Stimulated activated CD4-positive, alpha-beta T cell treated with anti-CD3 and anti-CD28 coated beads, Interleukin-1b, Interleukin-23, amount 100 ng/mL, for 24 hours (primary cell): ENCODE measurements around the gene CSTA.

Experiments used
- DNase-seq, 4 experiments: peaks; one replicate each; pipeline ENCODE4 v3.0.0-alpha.2; 2020; ENCODE audit warnings: low read depth in 4 of 4, low spot score in 1 of 4

The CSTA gene

DNA sequence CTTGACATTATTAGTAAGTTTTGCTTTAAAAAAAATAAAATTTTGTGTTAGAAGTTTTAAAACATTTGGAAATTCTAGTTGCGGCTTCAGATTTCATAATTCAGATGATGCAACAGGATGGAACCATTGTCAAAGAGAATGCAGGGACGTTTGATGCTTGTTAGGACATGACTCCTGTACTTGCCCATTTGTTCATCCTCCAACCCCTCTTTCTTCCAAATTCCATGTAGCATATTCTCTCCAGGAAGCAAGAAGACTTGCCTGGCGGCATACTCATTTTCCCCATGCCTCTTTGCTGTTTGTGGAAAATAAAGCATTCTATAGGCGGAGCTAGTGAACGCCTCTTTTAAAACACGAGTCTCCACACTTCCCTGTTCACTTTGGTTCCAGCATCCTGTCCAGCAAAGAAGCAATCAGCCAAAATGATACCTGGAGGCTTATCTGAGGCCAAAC is at the start of gene CSTA:
Gene CSTA, plus strand, starts transcription at position 378 of the 453 bp plus-strand sequence. Its CDS starts 45 bp downstream, at position 423.
- no peak for DNase-seq

DNA sequence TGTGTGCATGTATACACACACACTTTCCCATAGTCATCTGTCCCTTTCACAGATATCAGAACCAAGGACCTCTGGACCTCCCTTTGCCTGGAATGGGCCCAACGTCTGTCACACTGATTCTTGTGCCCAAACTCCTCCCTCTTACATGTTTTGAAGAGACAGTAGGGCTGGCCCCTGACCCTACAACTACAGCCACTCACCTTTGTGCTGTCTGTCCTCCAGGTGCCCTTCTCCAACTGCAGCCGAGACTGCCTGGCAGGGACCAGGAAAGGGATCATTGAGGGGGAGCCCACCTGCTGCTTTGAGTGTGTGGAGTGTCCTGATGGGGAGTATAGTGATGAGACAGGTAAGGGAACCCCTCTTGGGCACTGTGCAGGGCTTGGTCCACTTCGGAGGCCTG is 43.2 kb upstream of the CSTA start:
- no peak for DNase-seq

DNA sequence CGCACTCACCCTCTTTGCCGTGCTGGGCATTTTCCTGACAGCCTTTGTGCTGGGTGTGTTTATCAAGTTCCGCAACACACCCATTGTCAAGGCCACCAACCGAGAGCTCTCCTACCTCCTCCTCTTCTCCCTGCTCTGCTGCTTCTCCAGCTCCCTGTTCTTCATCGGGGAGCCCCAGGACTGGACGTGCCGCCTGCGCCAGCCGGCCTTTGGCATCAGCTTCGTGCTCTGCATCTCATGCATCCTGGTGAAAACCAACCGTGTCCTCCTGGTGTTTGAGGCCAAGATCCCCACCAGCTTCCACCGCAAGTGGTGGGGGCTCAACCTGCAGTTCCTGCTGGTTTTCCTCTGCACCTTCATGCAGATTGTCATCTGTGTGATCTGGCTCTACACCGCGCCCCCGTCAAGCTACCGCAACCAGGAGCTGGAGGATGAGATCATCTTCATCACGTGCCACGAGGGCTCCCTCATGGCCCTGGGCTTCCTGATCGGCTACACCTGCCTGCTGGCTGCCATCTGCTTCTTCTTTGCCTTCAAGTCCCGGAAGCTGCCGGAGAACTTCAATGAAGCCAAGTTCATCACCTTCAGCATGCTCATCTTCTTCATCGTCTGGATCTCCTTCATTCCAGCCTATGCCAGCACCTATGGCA is 41.1 kb upstream of the CSTA start:
- no peak for DNase-seq

- DNase-seq, result no peak
Measured at GRCh38 chr3:122284486-122284885, 40.6 kb upstream of the CSTA start.

- no peak for DNase-seq
Measured at GRCh38 chr3:122294359-122294758, 30.7 kb upstream of the CSTA start.

GRCh38 chr3:122295266-122296062 is 29.6 kb upstream of the CSTA start:
- DNase-seq, result no peak

- no peak for DNase-seq
Measured at GRCh38 chr3:122298239-122298638, 26.8 kb upstream of the CSTA start.

DNA sequence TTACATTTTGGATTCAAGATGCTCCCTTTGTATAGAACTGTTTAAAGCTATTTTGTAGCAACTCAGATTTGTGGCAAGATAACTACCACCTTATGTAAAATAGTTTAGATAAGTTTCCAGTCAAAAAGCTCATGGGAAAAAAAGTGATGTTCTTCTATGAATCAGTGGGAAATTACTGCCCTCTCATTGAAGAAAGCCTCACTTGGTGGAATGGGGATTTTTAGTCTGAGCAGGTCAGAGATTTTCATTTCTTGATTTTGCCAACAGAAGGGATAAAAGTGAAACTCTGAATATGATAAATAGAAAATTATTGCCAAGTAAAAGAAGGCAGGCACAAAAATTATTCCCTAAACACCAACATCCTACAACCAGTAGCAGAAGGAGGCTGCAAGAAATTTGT is 25.8 kb upstream of the CSTA start:
- no peak for DNase-seq

GRCh38 chr3:122299872-122300460 is 25.1 kb upstream of the CSTA start:
- peak; percentile 6 to 22 (median 9) for DNase-seq

DNA sequence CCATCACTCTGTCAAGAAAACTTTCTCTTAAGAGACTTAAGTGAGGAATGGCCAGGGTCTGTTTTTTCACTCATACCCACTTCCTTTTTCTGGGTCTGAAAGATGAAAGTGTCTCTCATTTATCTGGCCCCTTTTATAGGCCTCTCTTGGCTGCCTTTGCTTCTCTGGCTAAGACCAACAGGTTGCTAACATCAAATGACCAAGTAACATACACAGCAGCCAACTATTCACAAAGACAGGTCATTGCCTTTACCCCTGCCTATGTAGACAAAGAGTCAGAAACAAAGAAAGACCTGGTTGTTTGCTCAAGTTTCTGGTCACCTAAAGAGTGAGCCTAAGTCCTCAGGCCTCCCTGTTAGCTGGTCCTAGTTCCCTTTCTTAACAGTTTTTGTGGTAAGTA is 24.0 kb upstream of the CSTA start:
- DNase-seq, result no peak

- DNase-seq, result no peak
Measured at GRCh38 chr3:122305818-122306621, 19.0 kb upstream of the CSTA start.

- no peak for DNase-seq
Measured at GRCh38 chr3:122306622-122306953, 18.5 kb upstream of the CSTA start.

- no peak for DNase-seq
Measured at GRCh38 chr3:122307094-122307687, 17.9 kb upstream of the CSTA start.

DNA sequence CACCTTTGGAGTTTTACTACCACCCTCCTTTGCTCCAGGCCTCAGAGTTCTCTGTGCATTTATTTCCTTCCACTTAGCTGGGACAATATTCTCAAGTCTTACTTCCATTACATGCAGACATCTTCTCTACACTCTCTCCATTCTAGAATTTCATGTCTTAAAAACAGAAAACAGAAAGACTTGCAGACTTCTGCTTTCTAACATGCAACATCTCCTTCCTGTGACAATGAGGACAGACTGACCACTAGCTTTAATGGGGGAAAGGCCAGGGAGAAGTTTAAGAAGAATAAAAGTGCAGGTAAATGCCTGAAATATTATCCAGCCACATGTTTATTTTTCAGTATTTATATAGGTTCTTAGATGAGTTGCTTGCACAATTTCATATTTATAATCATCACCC is 17.1 kb upstream of the CSTA start:
- DNase-seq, result no peak

GRCh38 chr3:122310361-122310760 is 14.7 kb upstream of the CSTA start:
- DNase-seq, result no peak

DNA sequence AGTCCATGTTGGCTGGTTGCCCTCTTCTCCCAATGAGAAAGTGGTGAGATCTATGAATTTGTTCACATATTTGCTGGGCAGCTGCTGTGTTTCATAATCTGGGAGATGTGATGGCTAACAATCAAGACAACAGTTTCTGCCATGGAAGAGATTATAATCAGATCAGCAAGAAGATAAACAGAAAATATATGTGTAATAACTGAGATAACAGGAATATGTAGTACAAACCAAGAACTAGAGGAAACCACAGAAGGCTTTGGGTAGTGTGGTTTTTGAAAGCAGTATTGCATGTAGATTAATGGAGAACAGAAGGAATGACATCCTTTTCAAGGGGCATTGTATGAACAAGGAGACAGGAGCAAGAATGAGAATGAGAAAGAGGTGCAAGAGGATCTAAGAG is 12.2 kb upstream of the CSTA start:
- DNase-seq, result no peak

DNA sequence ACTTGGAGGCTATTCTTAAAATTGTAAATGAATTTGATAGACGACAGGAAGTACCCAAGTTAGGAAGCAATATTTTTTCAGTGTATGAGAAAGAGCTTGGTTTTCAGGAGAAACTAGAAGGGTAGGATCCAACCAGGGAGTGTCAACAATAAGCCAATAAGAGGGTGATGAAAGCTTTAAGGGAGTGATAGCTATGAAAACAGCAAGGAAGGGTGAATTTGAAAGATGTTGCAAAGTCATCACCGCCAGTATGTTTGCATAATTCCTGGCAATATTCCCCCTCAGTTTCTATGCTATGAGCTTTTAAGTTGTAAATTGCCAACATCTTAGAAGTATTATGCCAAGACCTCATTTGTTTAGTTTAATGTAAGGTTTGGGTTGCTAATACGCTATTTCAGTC is 11.8 kb upstream of the CSTA start:
- DNase-seq, result no peak

- DNase-seq, result no peak
Measured at GRCh38 chr3:122314228-122314876, 10.7 kb upstream of the CSTA start.

- no peak for DNase-seq
Measured at GRCh38 chr3:122315619-122316018, 9.4 kb upstream of the CSTA start.

GRCh38 chr3:122316368-122316767 is 8.7 kb upstream of the CSTA start:
- no peak for DNase-seq

DNA sequence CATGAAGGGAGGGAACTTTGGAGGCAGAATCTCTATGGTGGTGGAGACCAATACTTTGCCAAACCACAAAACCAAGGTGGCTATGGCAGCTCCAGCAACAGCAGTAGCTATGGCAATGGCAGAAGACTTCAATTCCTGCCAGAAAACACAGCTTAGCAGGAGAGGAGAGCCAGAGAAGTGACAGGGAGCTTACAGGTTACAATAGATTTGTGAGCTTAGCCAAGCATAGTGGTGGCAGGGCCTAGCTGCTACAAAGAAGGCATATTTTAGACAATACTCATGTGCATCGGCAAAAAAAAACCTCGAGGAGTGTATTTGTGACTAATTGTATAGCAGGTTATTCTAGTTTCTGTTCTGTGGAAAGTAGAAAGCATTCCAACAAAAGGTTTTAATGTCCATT is 6.4 kb upstream of the CSTA start:
- DNase-seq, result no peak
